HG03460 (cell line): ENCODE data around the gene F5.
A peak's percentile ranks its signal among the peaks of the same experiment; 100 is the strongest.

ENCODE experiments used
- ATAC-seq: cut with Tn5 transposase; IDR thresholded peaks from one replicate; pipeline ENCODE4 v1.9.1; 2021; ENCODE audit not compliant: unreplicated experiment

Gene F5

DNA sequence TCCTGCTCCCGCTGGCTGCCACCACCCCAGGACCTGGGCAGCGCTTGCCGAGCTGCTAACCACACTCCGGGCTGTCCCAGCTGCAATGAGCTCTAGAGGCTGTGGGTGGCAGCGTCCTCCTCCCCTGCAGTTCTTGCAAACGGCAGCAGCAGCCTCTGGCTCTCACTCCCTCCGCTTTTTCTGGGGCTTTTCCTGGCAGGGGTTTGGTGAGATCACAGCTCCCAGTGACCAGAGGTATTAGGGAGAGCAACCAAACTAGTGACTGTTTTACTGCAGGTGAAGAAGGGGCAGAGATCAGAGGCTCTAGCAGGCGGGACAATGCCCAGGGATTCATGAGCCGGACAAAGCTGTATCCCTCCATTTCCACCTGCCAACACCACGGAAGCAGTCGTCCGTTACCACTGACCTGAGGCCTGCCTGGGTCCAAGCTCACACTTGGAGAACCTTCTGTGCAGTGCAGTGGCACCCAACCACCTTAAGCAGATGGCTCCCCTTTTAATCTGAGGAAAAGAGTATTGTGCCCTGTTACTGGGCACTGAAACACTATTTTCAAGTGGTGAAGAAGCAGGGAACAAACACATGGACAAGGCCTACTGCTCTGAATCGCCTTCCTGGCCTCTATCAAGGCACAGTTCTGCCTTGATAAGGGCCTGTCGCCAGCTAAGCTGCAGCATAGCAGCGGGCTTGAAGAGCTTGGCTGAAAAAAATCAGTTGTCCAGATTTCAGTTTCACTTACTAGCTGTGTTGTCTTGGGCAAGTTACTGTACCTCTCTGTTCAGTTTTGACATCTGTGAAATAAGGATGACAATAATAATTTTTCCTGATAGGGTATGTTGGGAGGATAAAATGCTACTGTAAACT lies at the start of gene F5:
Gene F5, minus strand, starts transcription at position 87 of the 861 bp plus-strand sequence. CDS start 95 bp downstream, outside the sequence.
- peak; percentile 97 for ATAC-seq

DNA sequence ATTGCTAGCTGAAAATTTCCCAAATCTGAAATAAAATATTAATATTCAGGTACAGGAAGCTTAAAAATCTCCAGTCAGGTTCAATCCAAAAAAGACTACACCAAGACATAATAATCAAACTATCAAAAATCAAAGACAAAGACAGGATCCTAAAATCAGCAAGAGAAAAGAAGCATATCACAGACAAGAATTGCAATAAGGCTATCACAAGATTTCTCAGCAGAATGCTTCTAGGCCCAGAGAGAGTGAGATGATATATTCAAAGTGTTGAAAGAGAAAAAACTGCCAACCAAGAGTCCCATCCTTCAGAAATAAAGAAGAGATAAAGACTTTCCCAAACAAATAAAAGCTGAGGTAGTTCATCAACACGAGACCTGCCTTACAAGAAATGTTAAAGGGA lies 48.6 kb upstream of the F5 start:
- no peak for ATAC-seq

DNA sequence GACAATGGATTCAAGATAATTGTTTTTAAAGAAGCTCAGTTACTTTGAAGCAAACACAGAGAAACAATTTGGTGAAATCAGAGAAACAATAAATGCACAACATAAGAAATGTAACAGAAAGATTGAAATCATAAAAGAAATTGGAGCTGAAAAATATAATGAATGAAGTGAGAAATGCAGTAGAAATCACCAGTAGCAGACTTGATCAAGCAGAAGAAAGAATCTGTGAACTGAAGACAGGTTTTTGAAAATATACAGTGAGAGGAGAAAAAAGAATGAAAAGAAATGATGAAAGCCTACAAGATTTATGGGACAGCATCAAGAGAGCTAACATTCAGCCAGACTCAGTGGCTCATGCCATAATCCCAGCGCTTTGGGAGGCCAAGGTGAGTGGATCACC lies 47.9 kb upstream of the F5 start:
- no peak for ATAC-seq

DNA sequence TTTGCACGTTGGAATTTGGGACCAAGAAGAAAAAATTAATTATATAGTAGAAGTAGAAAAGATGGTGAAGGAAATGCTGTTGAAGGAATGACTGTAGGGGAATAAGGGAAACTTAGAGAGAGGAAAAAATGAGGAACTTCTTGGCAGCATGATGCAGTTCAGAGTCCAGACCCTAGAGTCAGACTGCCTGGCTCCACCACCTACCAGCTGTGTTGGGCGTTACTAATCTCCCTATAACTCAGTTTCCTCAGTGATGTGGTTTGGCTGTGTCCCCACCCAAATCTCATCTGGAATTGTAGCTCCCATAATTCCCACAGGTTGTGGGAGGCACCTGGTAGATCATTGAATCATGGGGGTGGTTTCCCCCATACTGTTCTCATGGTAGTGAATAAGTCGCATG lies 45.0 kb upstream of the F5 start:
- ATAC-seq = no peak

DNA sequence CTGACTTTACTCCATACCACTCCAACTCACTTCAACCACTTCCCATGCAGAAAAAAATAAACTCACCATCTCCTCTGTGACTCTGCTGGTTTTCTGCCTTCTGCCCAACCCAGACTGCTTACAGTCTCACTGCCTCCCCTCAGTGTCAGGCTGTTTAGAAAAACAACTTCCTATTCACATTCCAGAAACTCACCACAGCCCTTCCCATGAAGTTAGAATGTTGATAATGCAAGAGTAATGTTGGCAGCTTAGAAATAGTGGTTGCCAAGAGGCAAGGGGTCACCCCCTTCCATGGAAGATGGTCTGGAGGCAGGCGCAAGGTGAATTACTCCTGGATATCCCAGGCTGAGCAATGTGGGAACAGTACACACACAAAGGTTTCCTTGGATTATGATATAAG lies 43.7 kb upstream of the F5 start, which contains the start of gene SELP:
Gene SELP, minus strand, starts transcription at position 119 of the 400 bp plus-strand sequence. Its CDS starts 50 bp downstream, at position 69.
- ATAC-seq = no peak

DNA sequence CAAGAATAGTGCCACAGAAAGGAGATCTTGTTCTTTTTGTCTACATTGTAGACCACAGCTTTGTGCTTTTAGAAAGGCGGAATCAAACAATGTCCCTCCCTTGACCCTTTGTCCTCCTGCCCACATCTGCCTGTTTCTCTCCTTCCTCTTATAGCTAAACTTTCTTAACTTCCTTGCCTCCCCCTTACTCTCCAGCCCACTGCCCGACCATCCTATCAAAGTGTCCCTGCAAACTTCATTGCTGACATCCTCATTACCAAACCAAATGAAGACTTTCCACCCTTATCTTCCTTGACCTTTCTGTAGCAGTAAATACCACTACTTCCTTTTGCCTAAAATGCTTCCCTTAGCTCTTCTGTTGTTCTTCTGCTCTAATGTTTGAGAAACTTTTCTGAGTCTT lies 38.6 kb upstream of the F5 start:
- no peak for ATAC-seq

DNA sequence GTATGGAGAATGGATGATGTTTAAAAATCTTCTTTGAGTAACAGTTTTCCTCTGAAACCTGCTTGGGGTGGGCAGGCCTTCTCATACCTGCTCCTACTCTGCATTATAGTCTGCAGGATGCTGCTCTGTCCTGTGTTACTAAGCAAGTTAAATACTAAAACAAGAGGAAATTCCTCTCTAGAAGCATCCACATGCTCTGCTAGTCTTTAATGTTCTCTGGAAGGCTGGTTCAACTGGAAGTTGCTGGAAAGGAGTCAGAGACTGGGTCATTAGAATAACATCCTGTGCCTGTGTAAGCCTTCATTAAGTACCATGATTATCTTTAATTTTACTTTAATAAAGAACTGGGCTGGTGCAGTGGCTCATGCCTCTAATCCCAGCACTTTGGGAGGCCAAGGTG lies 37.8 kb upstream of the F5 start:
- ATAC-seq = no peak

DNA sequence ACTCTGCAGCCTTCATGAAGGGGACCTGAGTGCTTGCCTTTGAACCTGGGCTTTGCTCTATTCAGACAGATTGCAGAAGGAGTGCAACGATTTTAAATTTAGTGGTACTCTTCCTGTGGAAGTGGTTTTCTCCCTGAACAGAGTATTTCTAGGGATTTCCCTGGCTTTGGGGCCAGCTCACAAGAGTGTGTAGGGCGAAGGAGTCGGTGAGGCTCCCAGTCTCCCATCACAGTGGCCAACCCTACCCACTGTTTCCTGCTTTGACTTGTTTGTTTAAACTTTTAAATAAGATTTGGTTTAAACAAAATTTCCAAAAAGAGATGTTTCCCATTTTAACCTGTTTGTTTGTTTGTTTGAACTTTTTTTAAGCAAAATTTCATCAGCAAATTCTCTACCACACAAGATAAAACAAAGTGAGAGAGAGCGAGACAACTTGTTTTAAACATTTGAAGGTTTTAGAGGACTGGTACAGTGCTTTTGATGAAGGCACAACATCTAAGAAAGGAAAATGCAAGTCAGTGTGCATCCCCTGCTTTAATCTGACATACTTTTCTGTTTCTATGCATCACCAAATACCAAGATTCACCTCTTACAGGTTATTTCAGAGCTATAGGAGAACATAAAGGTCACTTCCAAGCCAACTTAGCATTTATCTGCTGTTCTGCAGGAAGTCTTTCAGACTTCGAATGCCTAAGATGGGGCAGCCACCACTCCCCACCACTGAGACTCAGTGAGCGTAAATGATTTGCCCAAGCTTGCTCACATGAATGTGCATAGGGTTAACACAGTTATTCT lies 37.0 kb upstream of the F5 start:
- ATAC-seq = no peak

DNA sequence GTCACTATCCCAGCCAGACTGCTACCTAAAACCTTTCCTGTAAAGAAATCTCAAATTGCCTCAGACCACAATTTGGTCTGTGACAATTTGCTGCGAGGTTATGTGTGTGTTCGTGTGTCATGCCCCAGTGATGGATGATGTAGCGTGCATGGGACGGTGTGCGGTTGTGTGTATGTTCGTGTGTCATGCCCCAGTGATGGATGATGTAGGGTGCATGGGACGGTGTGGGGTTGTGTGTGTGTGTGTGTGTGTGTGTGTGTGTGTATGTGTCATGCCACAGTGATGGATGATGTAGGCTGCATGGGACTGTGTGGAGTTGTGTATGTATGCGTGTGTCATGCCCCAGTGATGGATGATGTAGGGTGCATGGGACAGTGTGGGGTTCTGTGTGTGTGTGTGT lies 34.3 kb upstream of the F5 start:
- ATAC-seq = no peak

DNA sequence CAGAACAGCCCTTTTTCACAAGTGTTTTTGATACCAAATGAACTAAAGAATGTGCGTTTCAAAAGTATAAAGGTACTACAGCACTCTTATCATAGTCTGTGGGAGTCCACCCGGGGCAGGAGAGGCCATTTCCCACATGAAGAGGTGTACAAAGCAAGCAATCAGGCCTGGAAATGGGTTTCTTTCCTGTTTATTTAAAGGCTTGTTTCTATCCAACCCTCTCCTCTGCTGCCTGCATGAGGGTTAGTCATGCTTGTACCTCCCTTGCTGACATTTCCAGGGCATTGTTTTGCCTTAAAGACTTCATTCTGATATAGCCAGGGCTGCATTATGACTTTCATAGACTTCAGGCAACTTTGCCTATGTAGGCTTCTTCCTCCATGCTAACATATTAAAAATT lies 32.1 kb upstream of the F5 start:
- ATAC-seq = no peak

DNA sequence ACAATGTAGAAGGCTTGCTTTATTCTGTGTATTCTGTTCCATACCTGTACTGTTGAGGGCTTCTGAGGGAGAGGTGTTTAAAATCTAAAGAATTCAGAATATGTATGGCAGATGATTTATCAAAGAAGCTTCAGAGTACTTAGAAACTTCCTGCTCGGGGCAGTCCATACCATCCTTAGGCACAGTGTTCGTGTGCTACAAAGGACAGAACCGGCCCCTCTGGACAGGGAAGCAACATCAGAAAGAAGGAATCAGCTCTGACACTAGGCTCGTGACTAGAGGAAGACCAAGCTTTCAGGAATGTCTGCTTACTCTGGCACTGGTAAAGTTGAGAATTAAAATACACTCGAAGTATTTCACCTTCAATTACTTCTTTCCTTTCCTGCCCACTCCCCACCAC lies 29.5 kb upstream of the F5 start:
- no peak for ATAC-seq

DNA sequence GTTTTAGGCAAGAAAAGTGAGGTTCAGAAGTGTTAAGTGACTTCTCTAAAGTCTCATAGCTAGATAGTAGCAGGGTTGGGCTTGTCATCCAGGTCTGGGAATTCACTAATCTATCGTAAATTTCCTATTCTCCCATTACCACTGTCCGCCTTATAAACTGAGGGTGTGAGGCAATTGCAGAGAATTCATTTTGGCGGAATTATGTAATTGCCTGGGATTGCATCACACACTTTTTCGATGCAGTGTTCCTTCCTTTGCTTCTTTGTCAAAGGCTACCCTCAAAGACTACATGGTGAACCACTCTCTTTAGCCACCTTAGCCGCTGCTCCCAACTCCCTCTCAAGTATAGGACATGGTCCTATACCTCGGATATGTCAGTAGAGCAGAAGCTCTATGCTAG lies 24.6 kb upstream of the F5 start:
- no peak for ATAC-seq

DNA sequence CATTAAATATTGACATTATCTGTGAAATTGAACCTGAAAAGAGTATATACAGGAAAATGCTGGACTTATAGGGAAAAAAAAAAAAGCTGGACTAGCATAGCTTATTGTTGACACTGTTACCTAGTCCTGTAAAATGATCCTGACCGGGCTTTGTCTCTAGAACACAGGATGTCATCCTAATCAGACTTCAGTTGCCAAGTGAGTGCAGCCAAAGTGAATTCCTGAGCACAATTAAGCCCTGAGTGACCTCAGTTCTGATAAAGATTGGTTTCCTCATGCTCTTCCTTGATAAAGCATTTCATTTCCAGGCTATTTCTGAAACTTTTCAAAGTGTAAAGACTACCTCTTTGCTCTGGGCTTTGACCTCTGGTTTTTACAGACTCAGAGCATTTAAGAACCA lies 23.8 kb upstream of the F5 start:
- ATAC-seq = no peak

DNA sequence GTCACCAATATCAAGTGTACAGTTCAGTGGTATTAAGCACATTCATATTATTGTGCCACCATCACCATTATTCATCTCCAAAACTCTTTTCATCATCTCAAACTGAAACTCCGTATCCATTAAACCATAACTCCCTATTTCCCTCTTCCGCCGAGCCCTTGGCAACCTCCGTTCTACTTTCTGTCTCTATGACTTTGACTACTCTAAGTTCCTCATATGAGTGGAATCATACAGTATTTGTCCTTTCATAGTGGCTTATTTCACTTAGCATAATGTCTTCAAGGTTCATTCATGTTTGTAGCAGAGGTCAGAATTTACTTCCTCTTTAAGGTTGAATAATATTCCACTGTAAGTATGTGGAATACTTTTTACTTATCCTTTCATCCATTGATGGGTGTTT lies 21.9 kb upstream of the F5 start:
- ATAC-seq = no peak

DNA sequence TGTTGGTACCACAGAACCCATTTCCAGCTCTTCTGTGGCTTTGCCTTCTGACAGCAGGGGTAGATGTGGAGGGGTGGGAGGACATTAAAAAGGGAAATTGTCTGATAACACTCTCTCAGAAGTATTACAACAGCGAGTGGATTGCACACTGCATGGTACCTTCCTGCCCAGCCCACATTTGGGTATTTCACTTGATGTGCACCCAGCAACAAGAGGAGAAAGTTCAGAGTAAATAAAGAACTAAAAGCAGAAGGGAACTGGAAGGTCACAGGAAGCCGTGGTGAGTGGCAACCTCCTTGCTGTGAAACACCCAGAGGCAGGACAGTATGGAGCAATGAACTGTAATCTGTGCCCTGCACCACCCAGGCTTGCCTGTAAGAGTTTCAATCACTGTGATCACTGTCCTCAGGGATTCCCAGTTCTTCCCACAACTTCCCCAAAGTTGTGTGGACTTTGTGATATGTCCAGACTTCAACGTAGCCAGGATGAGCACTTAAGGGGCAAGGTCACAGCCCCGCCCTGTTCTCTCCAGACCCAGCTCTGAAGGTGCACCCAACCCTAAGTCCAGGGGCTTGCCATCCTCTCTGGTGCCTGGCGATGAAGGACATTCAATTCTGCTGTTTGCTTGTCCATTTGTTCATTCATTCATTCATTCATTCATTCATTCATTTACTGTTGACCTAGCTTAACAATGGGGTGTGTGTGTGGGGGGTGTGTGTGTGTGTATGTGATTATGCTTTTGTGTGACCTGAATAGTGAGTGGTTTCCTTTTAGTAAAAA lies 18.7 kb upstream of the F5 start:
- ATAC-seq = peak; percentile 92

DNA sequence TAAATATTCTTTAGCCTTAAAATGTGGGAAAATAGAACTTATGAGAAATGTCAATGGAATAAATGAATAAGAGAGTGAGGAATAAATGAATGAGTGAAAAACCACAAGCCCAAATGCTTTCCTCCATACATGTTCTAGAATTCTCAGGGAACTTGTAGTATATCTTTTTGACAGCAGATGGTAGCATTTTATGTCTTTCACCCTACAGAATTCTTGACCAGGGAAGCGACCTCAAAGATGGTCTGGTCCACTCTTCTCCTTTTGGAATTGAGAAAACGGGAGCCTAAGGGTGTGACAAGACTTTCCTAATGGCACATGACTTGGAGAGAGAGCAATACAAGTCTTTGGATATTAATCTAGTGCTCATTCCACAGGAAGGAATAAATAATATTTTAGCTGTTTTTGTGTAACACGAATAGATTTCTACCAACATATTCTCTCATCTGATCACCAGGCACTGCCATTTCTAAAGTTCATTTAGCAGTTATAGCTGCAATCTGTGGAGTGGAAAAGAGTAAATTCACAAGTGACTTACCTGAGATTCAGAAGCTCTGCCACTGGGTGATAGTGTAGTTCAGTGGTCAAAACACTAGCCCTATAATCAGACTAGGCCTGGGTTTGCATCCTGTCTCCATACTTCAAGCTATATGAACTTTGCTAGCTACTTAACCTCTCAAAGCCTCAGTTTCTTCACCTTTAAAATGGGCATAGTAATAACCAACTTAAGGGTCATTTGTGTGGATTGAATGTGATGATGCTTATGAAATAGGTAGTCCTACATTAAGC lies 15.0 kb upstream of the F5 start:
- ATAC-seq = no peak

DNA sequence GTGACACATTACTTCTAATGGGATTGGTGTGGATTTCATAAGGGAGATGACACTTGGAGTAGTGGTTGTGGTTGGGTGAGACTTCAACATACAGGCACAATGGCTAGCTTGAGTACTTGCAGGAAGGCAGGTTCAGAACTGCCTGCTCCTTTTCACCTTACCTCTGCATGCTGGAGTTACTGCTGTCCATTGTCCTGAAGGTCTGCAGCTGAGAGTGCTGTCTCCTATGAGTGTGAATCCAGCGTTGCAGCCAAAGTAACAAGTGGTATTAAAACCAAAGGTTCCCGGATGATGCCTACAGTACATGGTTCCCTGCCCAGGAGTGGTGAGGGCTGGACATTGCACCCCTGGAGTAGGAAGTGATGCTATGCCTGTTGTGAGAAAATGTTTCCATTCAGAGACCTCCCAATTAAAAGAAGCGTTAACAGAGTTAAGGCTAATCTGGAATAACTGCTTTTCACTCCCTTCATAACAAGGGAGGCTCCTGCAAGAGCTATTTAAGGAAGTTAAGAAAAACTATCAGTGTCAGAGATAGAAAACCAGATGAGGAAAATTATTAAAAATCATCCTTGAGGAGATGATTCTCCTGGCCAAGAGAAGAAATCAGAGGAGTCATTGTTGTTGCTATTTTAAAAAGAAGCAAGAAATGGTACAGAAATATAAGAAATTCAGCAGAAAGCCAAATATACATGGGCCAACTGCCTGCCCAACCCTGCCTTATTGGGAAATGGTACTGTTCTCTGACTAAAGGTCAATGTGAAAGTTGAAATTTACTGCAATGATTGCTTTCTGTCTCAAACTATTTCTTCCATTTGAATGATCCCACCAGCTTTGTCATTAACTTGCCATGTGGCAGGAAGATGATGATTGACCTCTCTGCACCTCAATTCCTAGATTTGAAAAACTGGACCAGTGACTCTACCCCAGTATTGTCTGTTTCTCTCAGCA lies 9.8 kb upstream of the F5 start:
- ATAC-seq = no peak

DNA sequence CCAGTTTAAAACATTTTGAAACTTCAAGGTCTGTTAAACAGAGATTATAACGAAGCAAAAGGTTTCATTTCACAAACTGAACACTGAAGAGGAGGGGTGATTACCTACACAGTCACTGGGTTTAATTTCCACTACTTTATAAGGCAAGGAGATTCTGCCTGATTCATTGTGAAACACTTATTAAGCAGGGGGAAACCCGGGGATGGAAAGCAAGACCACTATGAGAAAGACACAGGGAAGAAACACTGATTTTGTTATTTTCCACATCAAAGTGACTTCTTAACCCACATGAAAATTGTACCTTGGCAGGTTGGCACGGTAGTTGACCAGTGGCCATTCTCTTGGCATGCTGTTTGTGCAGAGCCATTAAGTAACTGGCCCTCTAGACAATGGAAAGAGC lies 8.1 kb upstream of the F5 start:
- ATAC-seq = no peak

DNA sequence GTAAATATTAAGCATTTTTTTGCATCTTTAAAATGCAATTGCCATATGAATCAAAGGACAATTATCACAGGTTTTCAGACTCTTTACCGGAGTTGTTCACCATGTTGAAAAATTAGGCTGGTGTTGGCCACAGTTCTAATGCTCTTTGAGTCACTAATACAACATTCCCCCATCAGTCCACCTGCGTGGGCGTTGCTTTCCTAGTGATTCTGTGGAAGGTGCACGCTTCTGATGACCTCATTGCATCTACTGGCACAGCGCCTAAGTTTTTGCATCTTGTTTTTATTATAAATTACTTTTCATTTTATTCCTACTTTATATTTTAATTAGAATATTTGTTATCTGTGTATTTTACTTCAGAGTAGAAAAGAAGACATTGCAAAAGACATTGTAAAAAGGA lies 4.7 kb upstream of the F5 start:
- no peak for ATAC-seq
